Nucleus accumbens (tissue), 56 donors: ENCODE results near the gene LTB4R2.

Source experiments
- DNase-seq, 56 donors: peaks; one replicate each; lab custom pipeline; 2025; lab: John Stamatoyannopoulos, UW

The LTB4R2 gene

GRCh38 chr14:24277071-24277470 lies 32.9 kb upstream of the LTB4R2 start:
- no peak for DNase-seq

DNA sequence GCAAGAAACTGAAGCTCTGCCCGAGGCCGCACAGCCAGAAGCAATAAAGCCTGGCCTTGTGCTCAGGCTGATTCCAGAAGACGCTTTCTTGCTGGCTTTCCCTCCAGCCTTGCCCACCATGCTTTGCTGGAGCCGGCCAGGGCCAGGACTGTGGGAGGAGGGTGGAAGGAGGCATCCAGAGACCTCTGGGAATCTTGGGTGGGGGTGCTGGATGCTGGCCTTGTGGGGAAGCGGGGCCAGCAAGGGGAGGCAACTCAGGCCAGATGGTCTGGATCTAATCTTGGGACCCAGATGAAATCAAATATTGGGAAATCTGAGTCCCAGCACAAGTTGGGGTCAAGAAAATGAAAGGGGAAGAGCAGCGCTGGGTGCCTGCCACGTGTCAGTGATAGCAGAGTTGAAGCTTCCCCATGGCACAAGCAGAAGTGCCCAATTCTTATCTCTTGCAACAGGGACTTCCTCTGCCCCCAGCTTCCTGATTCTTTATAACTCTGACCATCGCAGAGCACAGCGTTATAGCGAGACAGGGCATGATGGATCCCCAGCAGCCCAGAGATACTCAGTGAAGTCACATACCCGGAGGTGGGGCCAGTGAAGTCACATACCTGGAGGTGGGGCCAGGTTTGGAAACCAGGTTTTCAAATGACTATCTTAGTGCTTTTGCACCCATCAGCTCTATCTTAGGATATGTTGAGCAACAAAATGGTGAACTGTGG lies 32.2 kb upstream of the LTB4R2 start:
- DNase-seq = peak in 9 of 56 donors; percentile 4 to 24 (median 10)

DNA sequence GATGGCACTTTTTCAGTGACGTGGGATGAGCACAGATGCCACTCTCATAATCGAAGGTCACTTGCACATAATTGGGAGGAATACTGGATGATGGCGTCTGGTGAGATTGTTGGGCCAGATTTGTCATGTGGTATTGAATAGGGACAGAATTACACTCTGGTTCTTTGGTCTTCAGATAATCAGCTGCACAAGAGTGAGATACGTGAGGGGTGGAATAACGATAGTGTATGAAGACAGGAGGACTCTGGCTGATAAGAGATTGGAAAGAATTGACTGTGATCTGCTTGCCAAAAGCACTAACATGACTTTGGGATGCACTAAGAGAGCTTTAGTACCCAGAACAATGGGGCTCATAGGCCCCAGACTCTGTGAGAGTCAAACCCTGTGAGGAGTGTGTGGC lies 31.5 kb upstream of the LTB4R2 start:
- DNase-seq = no peak

DNA sequence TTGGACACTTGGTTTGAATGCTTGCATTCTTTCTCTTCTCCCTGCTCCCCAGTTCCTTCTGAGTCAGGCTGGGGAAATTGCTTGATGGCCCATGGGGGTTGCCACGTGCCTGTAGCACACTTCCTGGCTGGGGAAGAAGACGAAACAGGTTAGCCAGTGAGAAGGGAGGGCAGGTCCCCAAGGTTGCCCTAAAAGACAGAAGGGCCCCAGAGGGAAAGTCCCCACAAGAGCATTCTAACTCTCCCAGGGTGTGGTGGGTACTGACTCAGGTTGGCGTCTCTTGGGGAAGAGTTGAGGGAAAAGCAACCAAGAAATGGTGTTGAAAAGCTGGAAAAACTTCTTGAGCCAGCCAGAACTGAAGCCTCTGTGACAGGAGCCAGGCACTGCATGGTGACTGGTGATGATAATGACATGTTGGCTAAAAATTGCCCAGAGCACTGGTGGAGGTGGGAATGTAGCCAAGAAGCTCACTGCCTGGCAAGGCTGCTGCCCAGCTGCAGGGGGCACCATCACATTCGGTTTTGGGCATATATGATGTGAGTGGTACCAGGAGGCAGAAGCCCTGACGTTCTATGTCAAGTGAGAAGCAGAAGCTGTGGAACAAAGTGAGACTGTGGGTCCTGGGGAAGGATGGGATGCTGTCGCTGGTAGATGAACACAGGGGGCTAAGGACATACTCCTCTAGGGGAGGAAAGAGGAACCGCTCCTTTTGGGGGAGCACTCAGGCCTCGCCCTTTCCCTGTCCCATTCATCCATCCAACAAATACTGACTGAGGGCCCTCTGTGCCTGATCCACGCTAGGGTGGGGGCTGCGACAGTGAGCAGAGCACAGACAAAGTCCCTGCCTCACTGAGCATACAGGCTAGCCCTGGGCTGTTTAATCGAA lies 30.4 kb upstream of the LTB4R2 start:
- DNase-seq = peak in 39 of 56 donors; percentile 8 to 60 (median 28)

- DNase-seq = no peak
These were observed 29.0 kb upstream of the LTB4R2 start for GRCh38 chr14:24280797-24281460.

DNA sequence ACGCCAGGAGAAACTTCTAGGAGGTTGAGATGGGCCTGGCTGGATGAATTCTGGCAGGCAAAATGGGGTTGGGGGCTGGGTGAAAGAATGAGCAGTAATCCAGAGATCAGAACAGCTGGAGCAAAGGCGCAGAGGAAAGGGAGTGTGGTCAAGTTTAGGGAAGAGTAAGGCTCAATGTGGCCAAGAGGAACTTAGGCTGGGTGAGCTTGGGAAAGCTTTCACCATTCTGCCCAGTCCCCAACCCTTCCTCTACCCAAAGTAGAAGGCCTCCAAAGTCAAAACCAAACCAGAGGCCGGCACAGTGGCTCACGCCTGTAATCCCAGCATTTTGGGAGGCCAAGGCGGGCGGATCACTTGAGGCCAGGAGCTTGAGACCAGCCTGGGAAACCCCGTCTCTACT lies 28.3 kb upstream of the LTB4R2 start:
- no peak for DNase-seq

GRCh38 chr14:24282736-24283135 lies 27.2 kb upstream of the LTB4R2 start:
- DNase-seq = no peak

- no peak for DNase-seq
These were observed 26.0 kb upstream of the LTB4R2 start for GRCh38 chr14:24283796-24284460.

- DNase-seq = no peak
These were observed 25.4 kb upstream of the LTB4R2 start for GRCh38 chr14:24284501-24285035.

DNA sequence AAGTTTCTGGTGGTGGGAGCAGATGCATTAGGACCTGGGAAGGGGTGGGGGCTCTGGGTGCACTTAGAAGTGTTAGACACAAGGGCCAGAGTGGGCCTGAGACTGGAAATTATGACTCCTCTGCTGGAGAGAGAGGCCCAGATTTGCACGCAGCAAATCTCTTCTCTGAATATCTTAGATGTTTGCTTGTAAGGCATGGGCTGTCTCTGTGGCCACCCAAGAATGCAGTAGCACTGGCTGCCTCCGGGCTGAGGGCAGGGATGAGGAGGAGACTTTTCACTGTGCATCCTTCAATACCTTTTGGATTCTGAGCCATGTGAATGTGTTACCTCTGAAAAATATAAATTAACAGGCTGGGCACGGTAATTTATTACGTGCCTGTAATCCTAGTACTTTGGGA lies 24.6 kb upstream of the LTB4R2 start:
- DNase-seq = no peak

DNA sequence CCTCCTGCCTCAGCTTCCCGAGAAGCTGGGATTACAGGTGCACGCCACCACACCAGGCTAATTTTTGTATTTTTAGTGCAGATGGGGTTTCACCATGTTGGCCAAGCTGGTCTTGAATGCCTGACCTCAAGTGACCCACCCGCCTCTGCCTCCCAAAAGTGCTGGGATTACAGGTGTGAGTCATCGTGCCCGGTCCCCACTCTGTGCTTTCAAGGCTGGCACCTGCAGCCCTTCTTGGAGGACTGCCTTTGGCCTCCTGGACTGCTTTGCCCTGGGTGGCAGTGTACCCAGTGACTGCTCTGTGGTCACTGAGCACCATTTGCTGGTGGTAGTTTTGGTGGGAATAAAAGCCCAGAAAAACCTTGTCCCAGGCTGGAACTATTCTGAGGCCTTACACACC lies 22.9 kb upstream of the LTB4R2 start:
- no peak for DNase-seq

DNA sequence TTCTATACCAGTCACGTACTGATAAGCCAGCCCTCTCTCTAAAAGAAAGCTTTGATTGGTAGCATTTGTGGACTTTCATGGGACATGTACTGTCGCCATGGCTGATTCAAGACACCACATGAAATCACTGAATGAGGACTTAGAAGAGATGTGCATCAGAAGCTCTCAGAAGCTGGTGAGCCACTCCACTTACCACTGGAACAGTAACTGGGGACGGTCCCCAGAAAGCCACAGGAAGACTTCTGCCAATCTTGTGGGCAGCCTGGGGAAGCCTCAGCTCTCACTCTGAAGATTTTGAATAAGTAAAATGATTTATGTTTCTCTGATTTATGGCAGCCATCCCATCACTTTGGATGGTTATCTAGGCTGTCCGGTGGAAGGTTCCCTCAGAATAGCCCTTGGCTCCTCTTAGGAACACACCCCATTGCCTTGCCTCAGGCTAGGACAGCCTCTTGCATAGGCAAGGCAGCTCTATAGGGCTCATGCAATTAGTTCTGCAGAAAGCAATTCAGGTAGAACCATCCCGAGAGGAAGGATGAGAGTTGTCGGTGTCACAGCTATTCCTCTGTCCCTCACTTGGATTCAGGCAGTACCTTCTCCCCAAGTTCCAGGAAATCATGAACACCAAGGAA lies 20.2 kb upstream of the LTB4R2 start:
- no peak for DNase-seq

GRCh38 chr14:24290746-24291145 lies 19.2 kb upstream of the LTB4R2 start:
- no peak for DNase-seq

- DNase-seq = no peak
These were observed 18.4 kb upstream of the LTB4R2 start for GRCh38 chr14:24291446-24292117.

- no peak for DNase-seq
These were observed 17.7 kb upstream of the LTB4R2 start for GRCh38 chr14:24292118-24292807.

DNA sequence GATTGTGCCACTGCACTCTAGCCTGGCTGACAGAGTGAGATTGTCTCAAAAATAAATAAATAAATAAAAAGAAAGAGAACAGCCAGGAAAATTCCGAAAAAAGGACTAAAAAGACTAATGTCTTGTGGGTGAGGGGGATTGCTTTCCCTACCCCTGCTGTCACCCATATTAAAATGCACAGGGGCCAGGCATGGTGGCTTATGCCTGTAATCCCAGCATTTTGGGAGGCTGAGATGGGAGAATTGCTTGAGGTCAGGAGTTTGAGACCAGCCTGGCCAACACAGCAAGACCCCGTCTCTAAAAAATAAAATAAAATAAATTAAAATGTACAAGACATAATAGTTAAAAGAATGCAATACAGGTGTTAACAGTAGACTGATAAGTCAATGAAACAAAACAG lies 16.4 kb upstream of the LTB4R2 start:
- DNase-seq = no peak

GRCh38 chr14:24296341-24297157 lies 13.4 kb upstream of the LTB4R2 start:
- DNase-seq = peak in 41 of 56 donors; percentile 8 to 69 (median 36)
